PC-9 (cell line): ENCODE data around the gene IRF7. TPM values are rescaled to one million over a fixed set of nuclear protein-coding genes. Genes with fewer than 3 reads are reported as not detected.

Experiments used
- BruUV-seq: library from RNA; stranded (reverse); fragments of 400-500 nt; replicated peaks from 2 replicates; lab custom pipeline; 2021; lab: Mats Ljungman, UMichigan
- CTCF ChIA-PET: fragments of 300-600 bp; sonication (Branson Sonifier 250); formaldehyde crosslinking; loops from one replicate; lab custom pipeline; 2022; ENCODE audit warnings: antibody characterized with exemption; lab: Charles Lee
- POLR2A ChIA-PET: fragments of 300-600 bp; sonication (Branson Sonifier 250); formaldehyde crosslinking; loops from one replicate; lab custom pipeline; 2022; ENCODE audit warnings: antibody characterized with exemption; ENCODE audit not compliant: unreplicated experiment; lab: Charles Lee
- DNase-seq, 2 experiments: peaks; one replicate each; pipeline versions ENCODE4 v3.0.0 to v3.0.0-alpha.2; 2015 to 2022; ENCODE audit warnings: mixed read lengths in 1 of 2
- H2AFZ ChIP-seq: fragments of 200-600 bp; sonication (generic); 2 replicates; pipeline ENCODE4 v1.8.1; 2017; ENCODE audit warnings: antibody characterized with exemption
- H3F3A ChIP-seq: fragments of 200-600 bp; sonication (generic); 2 replicates; pipeline ENCODE4 v1.8.1; 2017; ENCODE audit warnings: antibody characterized with exemption, mild to moderate bottlenecking, low read depth; ENCODE audit not compliant: insufficient read depth
- H3K27ac ChIP-seq: fragments of 200-600 bp; sonication (generic); 2 replicates; pipeline ENCODE4 v1.6.1; 2016; ENCODE audit warnings: mixed run types
- H3K27me3 ChIP-seq: fragments of 200-600 bp; sonication (generic); 2 replicates; pipeline ENCODE4 v1.6.1; 2016; ENCODE audit warnings: low read depth, mixed run types; ENCODE audit not compliant: insufficient read depth
- H3K36me3 ChIP-seq: fragments of 200-600 bp; sonication (generic); 2 replicates; pipeline ENCODE4 v1.6.1; 2016; ENCODE audit warnings: low read depth, mixed run types
- H3K4me1 ChIP-seq: fragments of 200-600 bp; sonication (generic); replicated peaks from 2 replicates; pipeline ENCODE4 v1.6.1; 2016; ENCODE audit warnings: mixed run types; ENCODE audit not compliant: insufficient read depth
- H3K4me2 ChIP-seq: fragments of 200-600 bp; sonication (generic); 2 replicates; pipeline ENCODE4 v1.6.1; 2017; ENCODE audit warnings: mixed run types
- H3K4me3 ChIP-seq: fragments of 200-600 bp; sonication (generic); 2 replicates; pipeline ENCODE4 v1.6.1; 2016; ENCODE audit warnings: mixed run types
- H3K79me2 ChIP-seq: fragments of 200-600 bp; sonication (generic); 2 replicates; pipeline ENCODE4 v1.6.1; 2017; ENCODE audit warnings: low read depth, mixed run types
- H3K9me2 ChIP-seq: fragments of 200-600 bp; sonication (generic); 2 replicates; pipeline ENCODE4 v1.8.1; 2017; ENCODE audit warnings: mild to moderate bottlenecking; ENCODE audit not compliant: insufficient read depth
- H3K9me3 ChIP-seq: fragments of 200-600 bp; sonication (generic); 2 replicates; pipeline ENCODE4 v1.8.1; 2016; ENCODE audit warnings: low read depth; ENCODE audit not compliant: insufficient read depth
- H4K20me1 ChIP-seq: fragments of 200-600 bp; sonication (generic); 2 replicates; pipeline ENCODE4 v1.8.1; 2017; ENCODE audit not compliant: insufficient read depth
- EZH2 ChIP-seq: fragments of 200-600 bp; sonication (generic); IDR thresholded peaks from 2 replicates; pipeline ENCODE4 v1.8.0; 2017; ENCODE audit warnings: antibody characterized with exemption, low read depth
- intact Hi-C: fragments of 100-400 bp; cut with micrococcal nuclease; formaldehyde crosslinking; loops from one replicate; pipeline ENCODE4 v1.10.0; 2022; ENCODE audit not compliant: unreplicated experiment
- total RNA-seq: library from RNA; stranded (reverse); gene quantifications from 2 replicates; pipeline ENCODE4 v1.2.3, GENCODE V29; 2021
- TF ChIP-seq, protein P1 (sequence below): fragments of 200-600 bp; sonication (generic); conservative IDR thresholded peaks from 2 replicates; pipeline ENCODE4 v1.6.1; 2017; ENCODE audit warnings: mixed run types, antibody characterized with exemption, mild to moderate bottlenecking, moderate library complexity

Gene IRF7
- total RNA-seq, 1 experiment from 2014 or later: 10.7 TPM

DNA sequence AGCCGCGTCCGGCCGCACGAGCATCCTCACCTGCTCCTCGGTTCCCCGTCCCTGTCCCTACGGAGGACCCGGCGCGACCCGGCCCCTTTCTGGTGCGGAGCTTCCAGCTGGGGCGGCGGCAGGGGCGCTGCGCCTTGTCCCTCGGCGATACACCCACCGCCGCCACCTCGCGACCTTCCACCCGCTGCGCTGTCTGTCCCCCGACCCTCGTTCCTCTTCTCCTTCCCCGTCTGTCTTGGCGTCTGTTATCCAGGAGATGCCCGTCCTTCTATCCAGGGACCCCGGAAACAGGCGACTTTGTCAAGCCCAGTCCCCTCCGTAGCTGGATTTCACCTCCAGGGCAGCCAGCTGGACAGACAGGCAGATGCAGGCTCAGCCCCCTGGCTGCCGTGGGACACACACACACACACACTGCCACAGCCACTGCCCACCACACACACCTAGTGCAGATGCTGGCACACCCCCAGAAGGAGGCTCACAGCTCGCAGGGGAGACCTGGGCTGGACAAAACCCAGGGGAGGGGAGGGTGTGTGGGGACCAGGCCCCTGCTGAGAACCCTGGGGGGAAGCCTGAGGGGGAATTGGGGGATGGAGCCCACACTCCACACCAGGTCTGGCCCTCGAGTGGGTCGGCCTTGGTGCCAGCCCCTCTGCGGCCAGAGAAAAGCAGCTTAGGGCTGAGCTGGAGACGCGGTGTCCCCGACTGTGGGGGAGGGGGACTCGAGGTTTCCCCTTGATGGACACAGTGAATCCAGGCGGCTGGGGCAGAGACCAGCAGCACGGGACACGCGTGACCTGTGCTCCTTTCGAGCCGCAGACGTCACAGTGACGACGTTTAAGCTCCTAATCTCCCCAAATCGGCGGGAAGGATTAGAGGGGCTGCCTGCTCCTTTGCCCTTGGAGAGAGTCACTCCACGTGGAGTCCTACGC lies 22.1 kb upstream of the IRF7 start:
- Histone ChIP-seq H2AFZ (no peak overlapping the region), H3K36me3 (no peaks in the 10 kb centered on the region), H4K20me1 (no peaks in the 10 kb centered on the region), H3K27me3 (no peaks in the 10 kb centered on the region), H3K4me3 (no peak overlapping the region), H3K4me2 (no peak overlapping the region), H3F3A (peaks cover 6% of the 10 kb centered on the region; the same call in 1 of the 2 replicates), H3K9me2 (no peaks in the 10 kb centered on the region), H3K27ac (no peak overlapping the region), H3K9me3 (no peaks in the 10 kb centered on the region), H3K79me2 (no peaks in the 10 kb centered on the region), H3K4me1 (no peaks in the 10 kb centered on the region)
- no peak for DNase-seq
- TF ChIP-seq EZH2: no peak
- TF ChIP-seq, protein P1, sequence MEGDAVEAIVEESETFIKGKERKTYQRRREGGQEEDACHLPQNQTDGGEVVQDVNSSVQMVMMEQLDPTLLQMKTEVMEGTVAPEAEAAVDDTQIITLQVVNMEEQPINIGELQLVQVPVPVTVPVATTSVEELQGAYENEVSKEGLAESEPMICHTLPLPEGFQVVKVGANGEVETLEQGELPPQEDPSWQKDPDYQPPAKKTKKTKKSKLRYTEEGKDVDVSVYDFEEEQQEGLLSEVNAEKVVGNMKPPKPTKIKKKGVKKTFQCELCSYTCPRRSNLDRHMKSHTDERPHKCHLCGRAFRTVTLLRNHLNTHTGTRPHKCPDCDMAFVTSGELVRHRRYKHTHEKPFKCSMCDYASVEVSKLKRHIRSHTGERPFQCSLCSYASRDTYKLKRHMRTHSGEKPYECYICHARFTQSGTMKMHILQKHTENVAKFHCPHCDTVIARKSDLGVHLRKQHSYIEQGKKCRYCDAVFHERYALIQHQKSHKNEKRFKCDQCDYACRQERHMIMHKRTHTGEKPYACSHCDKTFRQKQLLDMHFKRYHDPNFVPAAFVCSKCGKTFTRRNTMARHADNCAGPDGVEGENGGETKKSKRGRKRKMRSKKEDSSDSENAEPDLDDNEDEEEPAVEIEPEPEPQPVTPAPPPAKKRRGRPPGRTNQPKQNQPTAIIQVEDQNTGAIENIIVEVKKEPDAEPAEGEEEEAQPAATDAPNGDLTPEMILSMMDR: no peak
- no TSS peak for BruUV-seq
- intact Hi-C loops: no loop called here
- CTCF ChIA-PET: no interaction called here
- POLR2A ChIA-PET: no interaction called here

DNA sequence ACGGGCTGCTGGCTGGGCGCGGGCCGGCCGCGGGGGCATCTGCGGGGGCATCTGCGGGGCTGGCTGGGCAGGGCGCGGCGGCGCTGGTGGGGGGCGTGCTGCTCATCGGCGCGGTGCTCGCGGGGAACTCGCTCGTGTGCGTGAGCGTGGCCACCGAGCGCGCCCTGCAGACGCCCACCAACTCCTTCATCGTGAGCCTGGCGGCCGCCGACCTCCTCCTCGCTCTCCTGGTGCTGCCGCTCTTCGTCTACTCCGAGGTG lies 21.5 kb upstream of the IRF7 start:
- H3K9me2 ChIP-seq: no peaks in the 10 kb centered on the region
- H3K4me1 ChIP-seq: no peaks in the 10 kb centered on the region
- no peaks in the 10 kb centered on the region for H3K27me3 ChIP-seq
- H3K4me2 ChIP-seq: no peak overlapping the region
- ChIA-PET POLR2A (no interaction called here), CTCF (no interaction called here)
- intact Hi-C loops: no loop called here
- TF ChIP-seq, protein P1: no peak
- TF ChIP-seq EZH2: no peak
- no peaks in the 10 kb centered on the region for H3K79me2 ChIP-seq
- no peaks in the 10 kb centered on the region for H3K9me3 ChIP-seq
- no peak for DNase-seq
- BruUV-seq: no TSS peak
- no peaks in the 10 kb centered on the region for H4K20me1 ChIP-seq
- H2AFZ ChIP-seq: no peak overlapping the region
- no peak overlapping the region for H3K27ac ChIP-seq
- no peak overlapping the region for H3K4me3 ChIP-seq
- no peaks in the 10 kb centered on the region for H3K36me3 ChIP-seq
- H3F3A ChIP-seq: peaks cover 6% of the 10 kb centered on the region; the same call in 1 of the 2 replicates

DNA sequence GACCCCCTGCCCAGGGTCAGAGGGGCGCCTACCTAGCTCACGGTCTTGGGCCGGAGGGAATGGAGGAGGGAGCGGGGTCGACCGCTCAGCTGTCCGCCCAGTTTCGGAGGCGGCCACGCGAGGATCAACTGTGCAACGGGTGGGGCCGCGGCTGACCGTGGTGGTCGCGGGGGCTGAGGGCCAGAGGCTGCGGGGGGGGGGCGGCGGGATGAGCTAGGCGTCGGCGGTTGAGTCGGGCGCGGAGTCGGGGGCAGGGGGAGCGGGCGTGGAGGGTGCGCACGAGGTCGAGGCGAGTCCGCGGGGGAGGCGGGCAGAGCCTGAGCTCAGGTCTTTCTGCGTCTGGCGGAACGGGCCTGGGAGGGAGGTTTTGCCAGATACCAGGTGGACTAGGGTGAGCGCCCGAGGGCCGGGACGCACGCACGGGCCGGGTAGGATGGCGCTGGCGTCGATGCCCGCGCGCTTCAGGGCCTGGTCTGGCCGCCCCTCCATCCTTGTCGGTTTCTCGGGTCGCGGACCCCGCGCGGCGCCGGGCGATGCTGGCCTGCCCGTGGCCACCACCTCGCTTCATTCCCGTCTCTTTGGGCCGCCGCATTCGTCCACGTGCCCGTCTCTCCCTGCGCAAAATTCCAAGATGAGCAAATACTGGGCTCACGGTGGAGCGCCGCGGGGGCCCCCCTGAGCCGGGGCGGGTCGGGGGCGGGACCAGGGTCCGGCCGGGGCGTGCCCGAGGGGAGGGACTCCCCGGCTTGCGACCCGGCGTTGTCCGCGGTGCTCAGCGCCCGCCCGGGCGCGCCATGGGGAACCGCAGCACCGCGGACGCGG lies 21.0 kb upstream of the IRF7 start, which contains the start of gene DRD4:
DRD4 (plus strand) TSS at position 759 of the 822 bp plus-strand sequence; CDS start at position 795, 36 bp downstream.
- Histone ChIP-seq H4K20me1 (no peaks in the 10 kb centered on the region), H3K9me3 (no peaks in the 10 kb centered on the region), H3F3A (peaks cover 6% of the 10 kb centered on the region; the same call in 1 of the 2 replicates), H3K27ac (no peak within 1 kb of the TSS), H3K4me3 (no peak within 1 kb of the TSS), H2AFZ (no peak within 1 kb of the TSS), H3K9me2 (no peaks in the 10 kb centered on the region), H3K4me2 (no peak within 1 kb of the TSS), H3K27me3 (no peaks in the 10 kb centered on the region), H3K79me2 (no peaks in the 10 kb centered on the region), H3K4me1 (no peaks in the 10 kb centered on the region), H3K36me3 (no peaks in the 10 kb centered on the region)
- BruUV-seq: no TSS peak
- ChIA-PET CTCF (no interaction called here), POLR2A (no interaction called here)
- DNase-seq: no peak
- intact Hi-C loops: no loop called here
- TF ChIP-seq, protein P1: no peak
